Raji (cell line): ENCODE results near the gene POU3F1.

ENCODE experiments used
- POLR2A ChIP-seq: IDR thresholded peaks from 2 replicates; pipeline ENCODE4 v1.6.1; 2011; ENCODE audit warnings: low read depth, low read length, control low read depth; ENCODE audit not compliant: insufficient read depth

Gene POU3F1

GRCh38 chr1:37997256-37998088 lies 49.1 kb downstream of the POU3F1 start:
- TF ChIP-seq POLR2A, result no peak

GRCh38 chr1:37995751-37996345 lies 50.7 kb downstream of the POU3F1 start:
- TF ChIP-seq POLR2A, result no peak

- TF ChIP-seq POLR2A, result no peak
These were observed 51.6 kb downstream of the POU3F1 start for GRCh38 chr1:37994886-37995566.
